ELF-1 (cell line): Measurements from ENCODE around the gene OR10A3.

Source experiments
- DNase-seq: peaks from one replicate; pipeline ENCODE4 v3.0.0-alpha.2; 2016; ENCODE audit warnings: low read depth, low spot score

The OR10A3 gene

GRCh38 chr11:7892840-7893254 is 48.7 kb downstream of the OR10A3 start:
- peak; percentile 35 for DNase-seq

- no peak for DNase-seq
Observed at GRCh38 chr11:7892059-7892699, 49.3 kb downstream of the OR10A3 start.

GRCh38 chr11:7890417-7891172 is 50.9 kb downstream of the OR10A3 start:
- no peak for DNase-seq

GRCh38 chr11:7889985-7890384 is 51.5 kb downstream of the OR10A3 start:
- DNase-seq = no peak
